Fibroblast of lung (primary cell): ENCODE data around the gene CCDC80.

ENCODE experiments used
- CTCF ChIP-seq, 2 donors: IDR thresholded peaks in 1 of 2; conservative IDR thresholded peaks in 1 of 2; 1 replicate in 1 of 2; 2 replicates in 1 of 2; pipeline ENCODE4 v1.5.1; 2011 to 2012; ENCODE audit warnings: low read length in 2 of 2, control low read depth in 1 of 2, inconsistent platforms in 1 of 2, low read depth in 1 of 2, mild to moderate bottlenecking in 1 of 2
- EZH2 ChIP-seq: IDR thresholded peaks from 2 replicates; pipeline ENCODE4 v1.5.1; 2012; ENCODE audit warnings: low read length, control low read depth, mild to moderate bottlenecking; ENCODE audit errors: missing control alignments

- TF ChIP-seq CTCF (conservative IDR thresholded peaks at IDR 0.05 in 1 of 2, IDR thresholded peaks at IDR 0.05 in 1 of 2; ENCODE audit: low read depth in 1 of 2, low read length in 2 of 2) (no peak), EZH2 (no peak)
Measured at GRCh38 chr3:112640276-112640929, 540 bp downstream of the CCDC80 start.
